ENCODE measurements around the gene PTPN4. TPM values are rescaled to one million over a fixed set of nuclear protein-coding genes. Genes with fewer than 3 reads are reported as not detected.

PTPN4 gene
- total and polyA plus RNA-seq, 2 of the 13 experiments (the other 11 are each of a cell fraction or from before 2014, with no cell fraction given): 20.3 to 34.6 TPM

GRCh38 chr2:119759451-119760236 lies at the start of gene PTPN4 (continued):
- TF ChIP-seq, protein P1, sequence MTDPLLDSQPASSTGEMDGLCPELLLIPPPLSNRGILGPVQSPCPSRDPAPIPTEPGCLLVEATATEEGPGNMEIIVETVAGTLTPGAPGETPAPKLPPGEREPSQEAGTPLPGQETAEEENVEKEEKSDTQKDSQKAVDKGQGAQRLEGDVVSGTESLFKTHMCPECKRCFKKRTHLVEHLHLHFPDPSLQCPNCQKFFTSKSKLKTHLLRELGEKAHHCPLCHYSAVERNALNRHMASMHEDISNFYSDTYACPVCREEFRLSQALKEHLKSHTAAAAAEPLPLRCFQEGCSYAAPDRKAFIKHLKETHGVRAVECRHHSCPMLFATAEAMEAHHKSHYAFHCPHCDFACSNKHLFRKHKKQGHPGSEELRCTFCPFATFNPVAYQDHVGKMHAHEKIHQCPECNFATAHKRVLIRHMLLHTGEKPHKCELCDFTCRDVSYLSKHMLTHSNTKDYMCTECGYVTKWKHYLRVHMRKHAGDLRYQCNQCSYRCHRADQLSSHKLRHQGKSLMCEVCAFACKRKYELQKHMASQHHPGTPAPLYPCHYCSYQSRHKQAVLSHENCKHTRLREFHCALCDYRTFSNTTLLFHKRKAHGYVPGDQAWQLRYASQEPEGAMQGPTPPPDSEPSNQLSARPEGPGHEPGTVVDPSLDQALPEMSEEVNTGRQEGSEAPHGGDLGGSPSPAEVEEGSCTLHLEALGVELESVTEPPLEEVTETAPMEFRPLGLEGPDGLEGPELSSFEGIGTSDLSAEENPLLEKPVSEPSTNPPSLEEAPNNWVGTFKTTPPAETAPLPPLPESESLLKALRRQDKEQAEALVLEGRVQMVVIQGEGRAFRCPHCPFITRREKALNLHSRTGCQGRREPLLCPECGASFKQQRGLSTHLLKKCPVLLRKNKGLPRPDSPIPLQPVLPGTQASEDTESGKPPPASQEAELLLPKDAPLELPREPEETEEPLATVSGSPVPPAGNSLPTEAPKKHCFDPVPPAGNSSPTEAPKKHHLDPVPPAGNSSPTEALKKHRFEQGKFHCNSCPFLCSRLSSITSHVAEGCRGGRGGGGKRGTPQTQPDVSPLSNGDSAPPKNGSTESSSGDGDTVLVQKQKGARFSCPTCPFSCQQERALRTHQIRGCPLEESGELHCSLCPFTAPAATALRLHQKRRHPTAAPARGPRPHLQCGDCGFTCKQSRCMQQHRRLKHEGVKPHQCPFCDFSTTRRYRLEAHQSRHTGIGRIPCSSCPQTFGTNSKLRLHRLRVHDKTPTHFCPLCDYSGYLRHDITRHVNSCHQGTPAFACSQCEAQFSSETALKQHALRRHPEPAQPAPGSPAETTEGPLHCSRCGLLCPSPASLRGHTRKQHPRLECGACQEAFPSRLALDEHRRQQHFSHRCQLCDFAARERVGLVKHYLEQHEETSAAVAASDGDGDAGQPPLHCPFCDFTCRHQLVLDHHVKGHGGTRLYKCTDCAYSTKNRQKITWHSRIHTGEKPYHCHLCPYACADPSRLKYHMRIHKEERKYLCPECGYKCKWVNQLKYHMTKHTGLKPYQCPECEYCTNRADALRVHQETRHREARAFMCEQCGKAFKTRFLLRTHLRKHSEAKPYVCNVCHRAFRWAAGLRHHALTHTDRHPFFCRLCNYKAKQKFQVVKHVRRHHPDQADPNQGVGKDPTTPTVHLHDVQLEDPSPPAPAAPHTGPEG (CRISPR knock-in tag; IDR thresholded peaks at IDR 0.05): peak; percentile 21; the same call in 1 of the 2 replicates
- TF ChIP-seq HNRNPLL (IDR thresholded peaks at IDR 0.05; ENCODE audit: low read depth, low read length, poor library complexity, severe bottlenecking) (peak; percentile 97), RELA (CRISPR knock-in tag; IDR thresholded peaks at IDR 0.05) (peak; percentile 73; the same call in 1 of the 2 replicates), ZBTB25 (CRISPR knock-in tag; IDR thresholded peaks at IDR 0.05) (peak; percentile 85), GABPB1 (CRISPR knock-in tag; IDR thresholded peaks at IDR 0.05) (peak; percentile 88), ZNF441 (CRISPR knock-in tag; IDR thresholded peaks at IDR 0.05; ENCODE audit: borderline replicate concordance) (peak; percentile 97), ZBTB33 (CRISPR knock-in tag; IDR thresholded peaks at IDR 0.05) (peak; percentile 66; the same call in 1 of the 2 replicates), MAFF (IDR thresholded peaks at IDR 0.05; ENCODE audit: low read depth, low read length) (peak; percentile 45; the same call in 1 of the 2 replicates), ZBTB8A (CRISPR knock-in tag; IDR thresholded peaks at IDR 0.05; ENCODE audit: borderline replicate concordance, low read depth) (no peak), CHD4 (IDR thresholded peaks at IDR 0.05; ENCODE audit: borderline replicate concordance, low read length) (no peak), MLXIP (CRISPR knock-in tag; IDR thresholded peaks at IDR 0.05; ENCODE audit: borderline replicate concordance) (no peak), RBM39 (IDR thresholded peaks at IDR 0.05; ENCODE audit: low read depth, low read length, poor library complexity, severe bottlenecking) (peak; percentile 83)

Data from HepG2 (cell line).